Myocyte (in vitro differentiated cells): ENCODE results near the gene RNF157. TPM values are rescaled to one million over a fixed set of nuclear protein-coding genes. Genes with fewer than 3 reads are reported as not detected.

Experiments used
- DNase-seq: peaks from one replicate; pipeline ENCODE4 v3.0.0-alpha.2; 2012; ENCODE audit warnings: low read depth
- total RNA-seq: library from RNA; depleted of rRNA; stranded (reverse); fragments of >200 nt; gene quantifications from 2 replicates; pipeline ENCODE4 v1.2.3, GENCODE V29; 2014

Gene RNF157
- total RNA-seq, 1 donor from 2014 or later: 6.0 TPM

- DNase-seq: no peak
Measured at GRCh38 chr17:76131692-76132573, 108.4 kb downstream of the RNF157 start.

- no peak for DNase-seq
Measured at GRCh38 chr17:76131051-76131691, 109.1 kb downstream of the RNF157 start.

- no peak for DNase-seq
Measured at GRCh38 chr17:76130473-76130872, 109.8 kb downstream of the RNF157 start.

- DNase-seq: no peak
Measured at GRCh38 chr17:76125922-76126321, 114.4 kb downstream of the RNF157 start.

- no peak for DNase-seq
Measured at GRCh38 chr17:76125391-76125675, 115.0 kb downstream of the RNF157 start.

GRCh38 chr17:76124582-76125390 lies 115.5 kb downstream of the RNF157 start:
- no peak for DNase-seq

GRCh38 chr17:76123749-76124581 lies 116.3 kb downstream of the RNF157 start:
- DNase-seq: no peak

GRCh38 chr17:76123191-76123499 lies 117.1 kb downstream of the RNF157 start:
- DNase-seq: no peak

GRCh38 chr17:76122431-76123190 lies 117.7 kb downstream of the RNF157 start:
- DNase-seq: no peak

GRCh38 chr17:76121932-76122430 lies 118.3 kb downstream of the RNF157 start:
- DNase-seq: no peak

GRCh38 chr17:76120658-76121008 lies 119.7 kb downstream of the RNF157 start:
- DNase-seq: no peak

GRCh38 chr17:76119409-76120371 lies 120.6 kb downstream of the RNF157 start:
- DNase-seq: no peak

GRCh38 chr17:76115138-76115754 lies 125.0 kb downstream of the RNF157 start:
- no peak for DNase-seq

- DNase-seq: no peak
Measured at GRCh38 chr17:76111956-76112355, 128.3 kb downstream of the RNF157 start.

- no peak for DNase-seq
Measured at GRCh38 chr17:76107509-76107908, 132.8 kb downstream of the RNF157 start.

- DNase-seq: no peak
Measured at GRCh38 chr17:76106703-76107102, 133.6 kb downstream of the RNF157 start.

GRCh38 chr17:76104896-76105231 lies 135.4 kb downstream of the RNF157 start:
- DNase-seq: no peak

- no peak for DNase-seq
Measured at GRCh38 chr17:76104140-76104895, 136.0 kb downstream of the RNF157 start.
